ENCODE data around the gene CHIC2. TPM values are rescaled to one million over a fixed set of nuclear protein-coding genes. Genes with fewer than 3 reads are reported as not detected.

Gene CHIC2
- total and polyA plus RNA-seq, 2 of the 4 experiments (the other 2 are of a cell fraction) = 20.4 to 26.3 TPM

DNA sequence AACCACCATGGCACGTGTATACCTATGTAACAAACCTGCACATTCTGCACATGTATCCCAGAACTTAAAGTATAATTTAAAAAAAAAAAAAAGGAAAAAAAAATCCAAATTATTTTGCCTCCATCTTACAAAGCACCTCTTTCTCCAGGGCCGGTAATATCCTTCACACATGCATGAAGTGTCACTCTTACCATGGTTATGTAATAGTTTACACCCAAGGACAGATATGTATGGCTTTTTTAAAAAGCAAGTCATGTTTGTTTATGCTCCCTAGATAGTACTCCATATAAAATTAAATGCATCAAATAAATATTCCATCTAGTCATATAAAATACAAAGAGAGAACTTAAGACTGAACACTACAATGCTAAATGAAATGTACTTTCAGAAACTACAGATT lies 22.5 kb downstream of the CHIC2 start:
- CTCF ChIA-PET = no interaction called here
- H3K4me3 ChIP-seq (ENCODE audit: insufficient read depth, low read depth, low read length) = no peak overlapping the region
- no peaks in the 10 kb centered on the region for H3K27me3 ChIP-seq (ENCODE audit: control insufficient read depth, insufficient read depth, low read length)
- POLR2A ChIA-PET (ENCODE audit: unreplicated experiment) = no interaction called here
- TF ChIP-seq, protein P1, sequence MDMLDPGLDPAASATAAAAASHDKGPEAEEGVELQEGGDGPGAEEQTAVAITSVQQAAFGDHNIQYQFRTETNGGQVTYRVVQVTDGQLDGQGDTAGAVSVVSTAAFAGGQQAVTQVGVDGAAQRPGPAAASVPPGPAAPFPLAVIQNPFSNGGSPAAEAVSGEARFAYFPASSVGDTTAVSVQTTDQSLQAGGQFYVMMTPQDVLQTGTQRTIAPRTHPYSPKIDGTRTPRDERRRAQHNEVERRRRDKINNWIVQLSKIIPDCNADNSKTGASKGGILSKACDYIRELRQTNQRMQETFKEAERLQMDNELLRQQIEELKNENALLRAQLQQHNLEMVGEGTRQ (IDR thresholded peaks at IDR 0.05; ENCODE audit: low read depth, low read length) = no peak
- no peak for TF ChIP-seq NFE2L2 (IDR thresholded peaks at IDR 0.05; ENCODE audit: low read depth, low read length)
- TF ChIP-seq POLR2A (IDR thresholded peaks at IDR 0.05; ENCODE audit: low read depth, low read length) = no peak
- TF ChIP-seq FOS (IDR thresholded peaks at IDR 0.05; ENCODE audit: low read depth, low read length) = no peak
- TF ChIP-seq RCOR1 (IDR thresholded peaks at IDR 0.05; ENCODE audit: insufficient replicate concordance, low read length) = no peak
- no peak for TF ChIP-seq RAD21 (IDR thresholded peaks at IDR 0.05; ENCODE audit: low read length)
- TF ChIP-seq MXI1 (IDR thresholded peaks at IDR 0.05; ENCODE audit: borderline replicate concordance, low read depth, low read length) = no peak
- TF ChIP-seq CHD1 (IDR thresholded peaks at IDR 0.05; ENCODE audit: low read depth, low read length) = no peak
- TF ChIP-seq, protein P2, sequence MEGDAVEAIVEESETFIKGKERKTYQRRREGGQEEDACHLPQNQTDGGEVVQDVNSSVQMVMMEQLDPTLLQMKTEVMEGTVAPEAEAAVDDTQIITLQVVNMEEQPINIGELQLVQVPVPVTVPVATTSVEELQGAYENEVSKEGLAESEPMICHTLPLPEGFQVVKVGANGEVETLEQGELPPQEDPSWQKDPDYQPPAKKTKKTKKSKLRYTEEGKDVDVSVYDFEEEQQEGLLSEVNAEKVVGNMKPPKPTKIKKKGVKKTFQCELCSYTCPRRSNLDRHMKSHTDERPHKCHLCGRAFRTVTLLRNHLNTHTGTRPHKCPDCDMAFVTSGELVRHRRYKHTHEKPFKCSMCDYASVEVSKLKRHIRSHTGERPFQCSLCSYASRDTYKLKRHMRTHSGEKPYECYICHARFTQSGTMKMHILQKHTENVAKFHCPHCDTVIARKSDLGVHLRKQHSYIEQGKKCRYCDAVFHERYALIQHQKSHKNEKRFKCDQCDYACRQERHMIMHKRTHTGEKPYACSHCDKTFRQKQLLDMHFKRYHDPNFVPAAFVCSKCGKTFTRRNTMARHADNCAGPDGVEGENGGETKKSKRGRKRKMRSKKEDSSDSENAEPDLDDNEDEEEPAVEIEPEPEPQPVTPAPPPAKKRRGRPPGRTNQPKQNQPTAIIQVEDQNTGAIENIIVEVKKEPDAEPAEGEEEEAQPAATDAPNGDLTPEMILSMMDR (conservative IDR thresholded peaks at IDR 0.05; ENCODE audit: low read depth, low read length) = no peak
- no CpG with 5 or more reads among the region's 2 CpGs for WGBS, 2 experiments (ENCODE audit: extremely low coverage in 2 of 2, insufficient read length in 1 of 2)
- H3K4me1 ChIP-seq (ENCODE audit: control insufficient read depth, insufficient read depth, low read length) = 0 out of 2 replicates have a peak, but pooled peaks cover 2% of the 10 kb centered on the region
- BruUV-seq (replicated peaks) = no TSS peak
- in situ Hi-C loops (cut with MboI; ENCODE audit: low sequenced_read_pairs) (no loop called here), intact Hi-C loops (cut with micrococcal nuclease) (no loop called here), dilution Hi-C loops (cut with HindIII; ENCODE audit: low sequenced_read_pairs, unreplicated experiment) (no loop called here)
- no peak overlapping the region for H2BK15ac ChIP-seq (ENCODE audit: low read depth, low read length)
- H3K4ac ChIP-seq (ENCODE audit: low read depth, low read length) = no peak overlapping the region
- no peak overlapping the region for H3K23ac ChIP-seq (ENCODE audit: low read depth, low read length)
- no peak overlapping the region for H2AK5ac ChIP-seq (ENCODE audit: low read depth, low read length)
- H4K8ac ChIP-seq (ENCODE audit: low read depth in 2 of 2, low read length in 2 of 2) = no peak overlapping the region
- H3K18ac ChIP-seq (ENCODE audit: low read depth, low read length) = no peak overlapping the region
- H3K36me3 ChIP-seq (ENCODE audit: control insufficient read depth, insufficient read depth, low read length) = peaks cover 4% of the 10 kb centered on the region
- no peak overlapping the region for H3K27ac ChIP-seq (ENCODE audit: insufficient read depth, low read length)
- H3K4me2 ChIP-seq (ENCODE audit: low read depth, low read length) = no peak overlapping the region
- H3K14ac ChIP-seq (replicated peaks; ENCODE audit: low read depth, low read length) = no peak overlapping the region
- H3K56ac ChIP-seq (ENCODE audit: extremely low read depth, insufficient read depth, low read length) = no peak overlapping the region
- no peak for ATAC-seq (ENCODE audit: low read depth)
- H3K9me1 ChIP-seq (ENCODE audit: insufficient read depth, low read length) = peaks cover 3% of the 10 kb centered on the region; the same call in 1 of the 2 replicates
- H2BK20ac ChIP-seq (ENCODE audit: low read depth, low read length) = no peak overlapping the region
- no peak overlapping the region for H2AFZ ChIP-seq (replicated peaks; ENCODE audit: low read length, poor library complexity)
- H2BK120ac ChIP-seq (ENCODE audit: low read depth, low read length) = no peak overlapping the region
- no peaks in the 10 kb centered on the region for H3K9me3 ChIP-seq (ENCODE audit: control insufficient read depth, insufficient read depth, low read length)
- H2BK5ac ChIP-seq (ENCODE audit: low read depth, low read length, poor library complexity, severe bottlenecking) = peak overlapping the region; percentile 33
- H4K20me1 ChIP-seq (ENCODE audit: insufficient read depth, low read length) = peaks cover 27% of the 10 kb centered on the region
- no peak overlapping the region for H2AK9ac ChIP-seq (replicated peaks; ENCODE audit: low read depth, low read length, poor library complexity)
- DNase-seq = no peak
- H3K9ac ChIP-seq (ENCODE audit: low read depth, low read length) = no peak overlapping the region
- no peak overlapping the region for H4K5ac ChIP-seq (ENCODE audit: low read depth, low read length)
- H4K91ac ChIP-seq (ENCODE audit: insufficient read depth, low read depth, low read length) = no peak overlapping the region
- H3K79me1 ChIP-seq (ENCODE audit: low read depth in 1 of 2, low read length in 2 of 2) = peaks cover 10 to 38% of the 10 kb centered on the region in 2 experiments; a peak in 3 of 4 replicates
